ENCODE results near the gene WDFY2. TPM values are rescaled to one million over a fixed set of nuclear protein-coding genes. Genes with fewer than 3 reads are reported as not detected.

WDFY2 gene
- total and polyA plus RNA-seq, 2 of the 13 experiments (the other 11 are each of a cell fraction or from before 2014, with no cell fraction given), result 22.6 to 27.0 TPM

DNA sequence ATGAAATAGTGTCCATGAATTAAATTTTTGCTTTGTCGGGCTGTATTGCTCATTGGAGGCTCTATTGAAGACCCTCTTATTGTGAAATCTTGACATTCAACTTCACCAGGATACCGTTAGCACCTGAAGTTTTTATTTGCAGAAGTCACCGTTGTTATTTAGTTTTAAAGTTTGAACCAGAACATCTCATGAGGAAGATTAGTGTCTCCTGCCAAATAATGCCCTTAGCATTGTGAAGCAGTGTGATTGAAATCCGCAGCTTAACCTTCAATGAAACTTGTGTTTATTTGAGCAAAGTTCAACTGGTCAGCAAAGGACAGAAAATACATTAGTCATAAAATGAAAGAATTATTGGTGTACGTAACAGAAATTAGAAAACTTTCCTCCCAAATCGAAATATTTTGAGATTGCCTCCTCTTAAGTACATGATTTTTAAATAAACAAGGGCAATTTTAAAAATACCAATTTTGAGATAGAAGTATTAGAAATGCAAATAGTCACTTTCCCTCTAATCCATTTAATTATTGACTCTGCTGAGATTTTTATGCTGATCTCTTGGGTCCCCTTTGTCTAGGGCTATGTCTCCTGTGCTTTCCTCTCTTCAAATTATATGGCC is 84.4 kb downstream of the WDFY2 start (continued):
- TF ChIP-seq, protein P1, sequence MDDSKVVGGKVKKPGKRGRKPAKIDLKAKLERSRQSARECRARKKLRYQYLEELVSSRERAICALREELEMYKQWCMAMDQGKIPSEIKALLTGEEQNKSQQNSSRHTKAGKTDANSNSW (CRISPR knock-in tag; IDR thresholded peaks at IDR 0.05; ENCODE audit: borderline replicate concordance), result no peak
- TF ChIP-seq DPF2 (CRISPR knock-in tag; IDR thresholded peaks at IDR 0.05; ENCODE audit: borderline replicate concordance, low read depth) (peak; percentile 43; the same call in 1 of the 2 replicates), ZNF597 (CRISPR knock-in tag; IDR thresholded peaks at IDR 0.05) (no peak), HNRNPK (IDR thresholded peaks at IDR 0.05; ENCODE audit: low read depth, low read length, poor library complexity, severe bottlenecking) (no peak), HOXA7 (CRISPR knock-in tag; IDR thresholded peaks at IDR 0.05) (no peak), CREB1 (IDR thresholded peaks at IDR 0.05) (no peak), CREB1 (CRISPR knock-in tag; IDR thresholded peaks at IDR 0.05) (no peak), ZNF329 (CRISPR knock-in tag; IDR thresholded peaks at IDR 0.05; ENCODE audit: low read depth) (no peak), NFE2L1 (CRISPR knock-in tag; IDR thresholded peaks at IDR 0.05; ENCODE audit: borderline replicate concordance) (no peak), ZNF446 (CRISPR knock-in tag; IDR thresholded peaks at IDR 0.05) (no peak), ZNF574 (CRISPR knock-in tag; IDR thresholded peaks at IDR 0.05) (no peak), NR1H2 (CRISPR knock-in tag; IDR thresholded peaks at IDR 0.05; ENCODE audit: borderline replicate concordance, low read depth) (no peak), ZFP91 (CRISPR knock-in tag; IDR thresholded peaks at IDR 0.05; ENCODE audit: borderline replicate concordance) (no peak), EP300 (IDR thresholded peaks at IDR 0.05; ENCODE audit: low read depth in 2 of 2, low read length in 2 of 2) (peak in 1 of 2 experiments; percentile 85; a peak in 2 of 4 replicates), EP300 (CRISPR knock-in tag; IDR thresholded peaks at IDR 0.05; ENCODE audit: borderline replicate concordance) (peak; percentile 40; the same call in 1 of the 2 replicates)
- TF ChIP-seq, protein P2, sequence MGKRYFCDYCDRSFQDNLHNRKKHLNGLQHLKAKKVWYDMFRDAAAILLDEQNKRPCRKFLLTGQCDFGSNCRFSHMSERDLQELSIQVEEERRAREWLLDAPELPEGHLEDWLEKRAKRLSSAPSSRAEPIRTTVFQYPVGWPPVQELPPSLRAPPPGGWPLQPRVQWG (CRISPR knock-in tag; IDR thresholded peaks at IDR 0.05; ENCODE audit: borderline replicate concordance, low read depth), result no peak
- TF ChIP-seq, protein P3, sequence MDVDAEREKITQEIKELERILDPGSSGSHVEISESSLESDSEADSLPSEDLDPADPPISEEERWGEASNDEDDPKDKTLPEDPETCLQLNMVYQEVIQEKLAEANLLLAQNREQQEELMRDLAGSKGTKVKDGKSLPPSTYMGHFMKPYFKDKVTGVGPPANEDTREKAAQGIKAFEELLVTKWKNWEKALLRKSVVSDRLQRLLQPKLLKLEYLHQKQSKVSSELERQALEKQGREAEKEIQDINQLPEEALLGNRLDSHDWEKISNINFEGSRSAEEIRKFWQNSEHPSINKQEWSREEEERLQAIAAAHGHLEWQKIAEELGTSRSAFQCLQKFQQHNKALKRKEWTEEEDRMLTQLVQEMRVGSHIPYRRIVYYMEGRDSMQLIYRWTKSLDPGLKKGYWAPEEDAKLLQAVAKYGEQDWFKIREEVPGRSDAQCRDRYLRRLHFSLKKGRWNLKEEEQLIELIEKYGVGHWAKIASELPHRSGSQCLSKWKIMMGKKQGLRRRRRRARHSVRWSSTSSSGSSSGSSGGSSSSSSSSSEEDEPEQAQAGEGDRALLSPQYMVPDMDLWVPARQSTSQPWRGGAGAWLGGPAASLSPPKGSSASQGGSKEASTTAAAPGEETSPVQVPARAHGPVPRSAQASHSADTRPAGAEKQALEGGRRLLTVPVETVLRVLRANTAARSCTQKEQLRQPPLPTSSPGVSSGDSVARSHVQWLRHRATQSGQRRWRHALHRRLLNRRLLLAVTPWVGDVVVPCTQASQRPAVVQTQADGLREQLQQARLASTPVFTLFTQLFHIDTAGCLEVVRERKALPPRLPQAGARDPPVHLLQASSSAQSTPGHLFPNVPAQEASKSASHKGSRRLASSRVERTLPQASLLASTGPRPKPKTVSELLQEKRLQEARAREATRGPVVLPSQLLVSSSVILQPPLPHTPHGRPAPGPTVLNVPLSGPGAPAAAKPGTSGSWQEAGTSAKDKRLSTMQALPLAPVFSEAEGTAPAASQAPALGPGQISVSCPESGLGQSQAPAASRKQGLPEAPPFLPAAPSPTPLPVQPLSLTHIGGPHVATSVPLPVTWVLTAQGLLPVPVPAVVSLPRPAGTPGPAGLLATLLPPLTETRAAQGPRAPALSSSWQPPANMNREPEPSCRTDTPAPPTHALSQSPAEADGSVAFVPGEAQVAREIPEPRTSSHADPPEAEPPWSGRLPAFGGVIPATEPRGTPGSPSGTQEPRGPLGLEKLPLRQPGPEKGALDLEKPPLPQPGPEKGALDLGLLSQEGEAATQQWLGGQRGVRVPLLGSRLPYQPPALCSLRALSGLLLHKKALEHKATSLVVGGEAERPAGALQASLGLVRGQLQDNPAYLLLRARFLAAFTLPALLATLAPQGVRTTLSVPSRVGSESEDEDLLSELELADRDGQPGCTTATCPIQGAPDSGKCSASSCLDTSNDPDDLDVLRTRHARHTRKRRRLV (CRISPR knock-in tag; IDR thresholded peaks at IDR 0.05), result no peak

All from HepG2 (cell line).